Mucosa of descending colon (tissue), 3 donors: ENCODE measurements around the gene DLGAP1. TPM values are rescaled to one million over a fixed set of nuclear protein-coding genes. Genes with fewer than 3 reads are reported as not detected.

Experiments used
- ATAC-seq: fragments of 200-7000 bp; cut with Tn5 transposase; one replicate; pipeline ENCODE4 v1.9.1; 2020; ENCODE audit warnings: mild to moderate bottlenecking, moderate library complexity
- DNase-seq, 3 donors: peaks; one replicate each; pipeline ENCODE4 v3.0.0-alpha.2; 2020
- H3K36me3 ChIP-seq: fragments of 200-600 bp; one replicate; pipeline ENCODE4 v1.8.0; 2021; ENCODE audit warnings: low read depth, mild to moderate bottlenecking
- H3K4me1 ChIP-seq: fragments of 200-600 bp; one replicate; pipeline ENCODE4 v1.8.0; 2021; ENCODE audit warnings: low read depth, mild to moderate bottlenecking
- H3K4me3 ChIP-seq: fragments of 200-600 bp; one replicate; pipeline ENCODE4 v1.8.0; 2021; ENCODE audit warnings: mild to moderate bottlenecking
- H3K9me3 ChIP-seq: fragments of 200-600 bp; one replicate; pipeline ENCODE4 v1.8.0; 2021; ENCODE audit warnings: mild to moderate bottlenecking
- intact Hi-C, 2 donors: fragments of 100-400 bp; cut with DNase I in 1 of 2; cut with micrococcal nuclease in 1 of 2; formaldehyde crosslinking; loops; one replicate each; pipeline versions ENCODE4 v1.11.0 to v1.11.1; 2022; cut with DNase I, micrococcal nuclease
- total RNA-seq, 3 donors: library from RNA; stranded (reverse); fragmentation: NEBNext Ultra II Directional in 2 of 3; extraction: Animal tissue kit (Norgen Biotek cat#: 25700) in 2 of 3; gene quantifications; one replicate each; pipeline versions ENCODE4 v1.2.1 to v1.2.4, GENCODE V29; 2021 to 2023
- TF ChIP-seq, protein P1 (sequence below): fragments of 200-600 bp; IDR thresholded peaks from one replicate; pipeline ENCODE4 v1.8.0; 2022; ENCODE audit warnings: antibody characterized with exemption, mild to moderate bottlenecking
- donor health status: DM: no; HTN: no; CAD: no; lungs with moderate emphysema.
- donor health status: DM: no; HTN: no; CAD: no.
- donor health status: DM: no; HTN: yes; CAD: no.

Gene DLGAP1
- total RNA-seq, 3 donors from 2014 or later, result 0.46 to 6.8 (median 4.1) TPM

DNA sequence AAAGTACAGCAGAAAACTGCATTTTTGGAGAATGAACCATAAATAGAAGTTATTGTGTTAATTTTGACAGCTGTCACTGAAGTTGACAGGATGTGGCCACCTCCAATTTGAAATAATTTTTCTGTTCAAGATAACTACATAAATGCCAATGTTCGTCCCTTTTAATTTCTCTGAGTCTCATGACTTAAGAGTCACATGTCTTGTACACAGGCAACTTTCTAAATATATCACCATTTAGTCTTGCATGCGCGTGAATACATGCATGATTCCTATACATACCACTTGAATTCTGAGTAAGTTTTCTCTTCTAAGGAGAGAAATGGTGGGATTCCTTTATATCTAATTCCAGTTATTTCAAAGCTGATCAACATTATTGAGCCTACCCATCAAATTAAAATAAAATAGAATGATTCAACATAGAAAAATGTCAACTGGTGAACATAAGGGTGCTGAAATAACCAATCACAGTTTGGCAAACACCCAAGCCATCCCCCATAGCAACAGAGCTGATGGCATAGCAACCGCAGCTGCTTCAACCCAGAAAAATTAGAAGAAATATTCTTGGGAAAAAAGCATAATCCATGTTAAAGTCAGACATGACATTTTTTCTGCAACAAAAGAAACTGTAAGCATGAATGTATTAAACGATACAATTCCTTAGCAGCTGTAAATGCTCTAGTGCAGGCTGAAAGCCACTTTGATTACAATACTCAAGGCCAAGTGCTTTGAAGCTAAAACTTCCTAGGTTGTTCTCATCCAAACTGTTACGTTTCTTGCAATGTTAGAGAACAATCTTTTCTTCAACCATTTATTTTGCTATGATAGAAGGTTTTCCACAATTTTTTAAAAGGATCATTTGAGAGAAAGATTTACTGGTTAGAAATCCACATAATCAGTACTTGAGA lies 282.7 kb downstream of the DLGAP1 start:
- ATAC-seq (no peak), DNase-seq (no peak)
- no peaks in the 10 kb centered on the region for H3K9me3 ChIP-seq
- TF ChIP-seq, protein P1, sequence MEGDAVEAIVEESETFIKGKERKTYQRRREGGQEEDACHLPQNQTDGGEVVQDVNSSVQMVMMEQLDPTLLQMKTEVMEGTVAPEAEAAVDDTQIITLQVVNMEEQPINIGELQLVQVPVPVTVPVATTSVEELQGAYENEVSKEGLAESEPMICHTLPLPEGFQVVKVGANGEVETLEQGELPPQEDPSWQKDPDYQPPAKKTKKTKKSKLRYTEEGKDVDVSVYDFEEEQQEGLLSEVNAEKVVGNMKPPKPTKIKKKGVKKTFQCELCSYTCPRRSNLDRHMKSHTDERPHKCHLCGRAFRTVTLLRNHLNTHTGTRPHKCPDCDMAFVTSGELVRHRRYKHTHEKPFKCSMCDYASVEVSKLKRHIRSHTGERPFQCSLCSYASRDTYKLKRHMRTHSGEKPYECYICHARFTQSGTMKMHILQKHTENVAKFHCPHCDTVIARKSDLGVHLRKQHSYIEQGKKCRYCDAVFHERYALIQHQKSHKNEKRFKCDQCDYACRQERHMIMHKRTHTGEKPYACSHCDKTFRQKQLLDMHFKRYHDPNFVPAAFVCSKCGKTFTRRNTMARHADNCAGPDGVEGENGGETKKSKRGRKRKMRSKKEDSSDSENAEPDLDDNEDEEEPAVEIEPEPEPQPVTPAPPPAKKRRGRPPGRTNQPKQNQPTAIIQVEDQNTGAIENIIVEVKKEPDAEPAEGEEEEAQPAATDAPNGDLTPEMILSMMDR, result no peak
- H3K4me1 ChIP-seq, result no peaks in the 10 kb centered on the region
- intact Hi-C loops, result no loop called here
- no peaks in the 10 kb centered on the region for H3K36me3 ChIP-seq
- no peak overlapping the region for H3K4me3 ChIP-seq

DNA sequence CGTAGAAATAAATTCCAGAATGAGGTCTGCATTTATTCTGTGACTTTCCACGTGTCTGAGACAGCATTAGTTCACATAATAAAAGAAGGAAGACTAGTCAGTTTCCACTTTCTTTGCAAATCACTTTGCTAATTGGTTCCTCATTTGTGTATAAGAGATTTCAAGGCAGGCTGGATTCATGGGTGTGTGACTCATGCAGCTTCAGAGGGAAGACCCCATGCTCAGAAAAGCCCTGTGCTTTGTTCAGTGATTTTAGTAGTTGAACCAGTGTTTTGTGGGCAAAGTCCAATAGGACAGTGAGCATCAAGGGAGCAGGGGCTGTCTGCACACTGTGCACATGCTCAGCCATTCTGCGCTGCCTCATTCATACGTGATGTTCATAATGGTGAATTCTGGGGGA lies 297.8 kb downstream of the DLGAP1 start:
- DNase-seq (no peak), ATAC-seq (no peak)
- Histone ChIP-seq H3K4me1 (no peaks in the 10 kb centered on the region), H3K9me3 (no peaks in the 10 kb centered on the region), H3K4me3 (no peak overlapping the region), H3K36me3 (no peaks in the 10 kb centered on the region)
- TF ChIP-seq, protein P1, result no peak
- intact Hi-C loops, result no loop called here

DNA sequence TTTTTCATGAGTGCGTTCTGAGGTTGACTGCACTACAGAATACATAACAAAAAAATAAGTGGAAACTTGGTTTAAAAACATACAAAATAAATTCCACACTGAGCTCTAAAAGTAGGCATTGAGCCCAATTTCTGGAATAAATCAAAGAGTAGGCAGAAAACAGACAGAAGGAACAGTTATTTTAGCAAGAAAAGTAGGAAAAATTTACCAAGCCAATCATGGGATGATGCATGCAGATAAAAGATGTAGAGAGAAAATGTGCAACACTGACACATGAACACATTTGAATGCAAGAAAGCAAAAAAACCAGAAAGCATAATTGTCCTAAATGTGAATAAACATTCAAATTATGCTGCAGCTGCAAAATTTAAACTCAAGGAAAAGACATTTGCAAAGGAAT lies 308.3 kb downstream of the DLGAP1 start:
- ATAC-seq, result no peak
- H3K4me3 ChIP-seq, result no peak overlapping the region
- H3K4me1 ChIP-seq, result no peaks in the 10 kb centered on the region
- no peaks in the 10 kb centered on the region for H3K9me3 ChIP-seq
- TF ChIP-seq, protein P1, result no peak
- H3K36me3 ChIP-seq, result no peaks in the 10 kb centered on the region
- intact Hi-C loops, result no loop called here
- no peak for DNase-seq

DNA sequence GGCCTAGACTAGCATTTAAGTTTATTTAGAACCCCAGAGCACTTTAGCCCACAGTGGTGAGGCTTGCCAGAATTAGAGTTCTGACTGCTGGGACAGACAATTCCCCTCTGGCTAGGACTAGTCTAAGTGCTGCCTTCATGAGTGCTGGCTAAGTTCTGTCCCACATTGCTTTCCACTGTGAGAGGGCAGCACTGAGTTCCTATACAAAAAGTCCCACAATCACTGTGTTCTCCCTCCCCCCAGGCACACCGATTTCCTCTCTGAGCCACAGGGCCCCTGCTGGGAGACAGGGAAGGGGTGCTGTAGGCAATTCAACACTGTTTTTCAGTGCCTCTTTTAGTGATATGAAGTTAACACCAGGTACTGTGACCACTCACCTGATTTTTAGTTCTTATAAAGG lies 310.9 kb downstream of the DLGAP1 start:
- no peak for ATAC-seq
- DNase-seq, result no peak
- intact Hi-C loops, result no loop called here
- TF ChIP-seq, protein P1, result no peak
- H3K36me3 ChIP-seq, result no peaks in the 10 kb centered on the region
- H3K4me3 ChIP-seq, result no peak overlapping the region
- H3K9me3 ChIP-seq, result no peaks in the 10 kb centered on the region
- no peaks in the 10 kb centered on the region for H3K4me1 ChIP-seq

DNA sequence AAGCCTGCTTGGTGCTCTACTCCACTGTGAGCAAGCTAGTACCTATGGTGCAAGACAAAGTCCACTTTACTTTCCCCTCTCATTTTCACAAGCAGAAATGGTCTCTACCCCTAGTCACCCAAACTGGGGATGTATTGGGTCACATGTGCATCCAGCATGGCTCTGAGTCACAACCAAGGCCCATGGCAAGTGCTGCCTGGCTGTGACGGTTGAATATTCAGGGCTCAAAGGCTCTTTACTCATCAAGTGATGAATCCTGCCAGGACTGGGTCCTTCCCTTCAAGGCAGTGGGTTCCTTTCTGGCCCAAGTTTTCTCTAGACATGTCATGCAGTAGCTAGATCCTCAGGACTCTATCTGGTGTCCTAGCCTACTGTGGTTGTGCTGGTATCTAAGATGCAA lies 311.5 kb downstream of the DLGAP1 start:
- DNase-seq (no peak), ATAC-seq (no peak)
- H3K4me3 ChIP-seq, result no peak overlapping the region
- no peaks in the 10 kb centered on the region for H3K9me3 ChIP-seq
- TF ChIP-seq, protein P1, result no peak
- intact Hi-C loops, result no loop called here
- no peaks in the 10 kb centered on the region for H3K36me3 ChIP-seq
- H3K4me1 ChIP-seq, result no peaks in the 10 kb centered on the region
